C4-2B (cell line): ENCODE measurements around the gene PPM1E.

Experiments
- H3K27ac ChIP-seq: fragments of 450-650 bp; 2 replicates; pipeline ENCODE4 v1.5.1; 2017
- CTCF ChIP-seq: fragments of 450-650 bp; conservative IDR thresholded peaks from 2 replicates; pipeline ENCODE4 v1.5.1; 2017; ENCODE audit warnings: mild to moderate bottlenecking
- ZFX ChIP-seq: fragments of 450-650 bp; IDR thresholded peaks from 2 replicates; pipeline ENCODE4 v1.6.1; 2017

The PPM1E gene

GRCh38 chr17:58970609-58971450, 215.2 kb downstream of the PPM1E start:
- H3K27ac ChIP-seq: no peak overlapping the region
- TF ChIP-seq CTCF (no peak), ZFX (no peak)

DNA sequence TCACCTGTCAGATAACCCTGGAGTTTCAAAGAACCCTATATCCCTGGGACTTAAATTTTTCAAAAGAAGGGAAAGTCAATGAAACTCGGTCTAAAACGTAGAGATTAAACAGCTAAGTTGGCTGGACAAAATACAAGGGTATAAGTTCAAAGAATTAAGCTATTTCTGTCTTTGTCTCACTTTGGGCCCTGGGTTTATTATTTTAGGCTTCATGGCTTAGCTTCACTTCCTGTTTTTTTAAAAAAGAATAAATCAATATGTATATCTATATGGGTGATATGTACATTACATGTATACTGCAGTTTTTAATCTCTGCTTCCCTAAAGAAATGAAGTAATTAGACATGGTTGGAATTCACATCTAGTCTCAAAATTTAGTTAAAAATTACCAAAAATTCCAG, 218.7 kb downstream of the PPM1E start:
- TF ChIP-seq CTCF (no peak), ZFX (no peak)
- no peak overlapping the region for H3K27ac ChIP-seq

- no peak for TF ChIP-seq ZFX
- no peak for TF ChIP-seq CTCF
- no peak overlapping the region for H3K27ac ChIP-seq
These were observed 220.9 kb downstream of the PPM1E start for GRCh38 chr17:58976541-58976940.

DNA sequence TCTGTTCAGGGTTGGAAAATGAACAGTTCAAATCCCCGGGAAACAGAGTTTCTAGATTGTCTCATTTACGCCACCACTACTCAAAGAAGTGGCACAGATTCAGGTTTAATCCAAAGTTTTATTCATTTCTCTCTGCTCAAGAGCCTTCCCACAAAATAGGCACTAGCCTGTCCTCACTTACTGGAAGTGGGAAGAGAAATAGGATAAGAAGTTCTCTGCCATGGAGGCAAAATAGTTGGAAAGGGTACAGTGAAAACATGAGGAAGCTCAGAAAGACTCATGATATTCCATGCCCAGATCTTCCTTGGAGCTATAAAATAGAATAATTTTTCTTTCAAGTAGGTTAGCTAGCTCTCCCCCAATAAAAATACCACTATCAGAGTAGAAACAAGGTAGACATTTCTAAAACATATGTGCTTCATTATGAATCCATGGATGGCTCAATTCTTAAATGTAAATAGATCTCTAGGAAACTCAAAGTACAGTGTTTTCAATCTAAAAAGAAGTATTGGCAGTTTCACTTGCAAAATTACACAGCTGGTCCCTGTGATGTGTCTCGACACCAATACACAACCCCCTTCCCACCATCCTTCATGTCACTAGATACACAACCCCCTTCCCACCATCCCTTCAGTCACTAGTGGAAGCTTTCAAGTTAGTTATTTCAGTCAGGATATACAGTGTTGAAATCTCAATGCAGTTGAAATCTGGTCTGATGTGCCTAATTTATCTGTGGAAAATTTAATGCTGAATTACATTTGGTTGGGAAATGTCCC, 225.2 kb downstream of the PPM1E start:
- no peak for TF ChIP-seq CTCF
- TF ChIP-seq ZFX: no peak

DNA sequence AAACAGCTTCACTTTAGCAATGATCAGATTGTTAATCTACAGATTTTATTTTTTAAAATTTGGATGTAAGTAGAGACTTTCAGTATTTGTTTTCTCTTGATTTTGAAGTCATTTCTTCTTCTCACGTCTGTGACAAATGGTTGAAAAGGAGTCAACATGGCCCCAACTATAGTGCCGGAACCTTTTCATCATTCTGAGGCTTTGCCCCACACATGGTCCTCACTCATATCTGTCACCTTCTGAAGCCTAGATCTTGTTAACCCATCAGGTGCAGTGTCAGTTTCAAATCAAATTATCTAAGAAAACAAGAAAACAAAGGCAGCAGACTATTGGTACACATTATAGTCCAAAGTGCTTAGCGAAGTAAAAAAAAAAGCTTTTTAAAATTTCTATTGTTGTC, 227.0 kb downstream of the PPM1E start:
- TF ChIP-seq CTCF (no peak), ZFX (no peak)

More for the DNA sequence above, 225.2 kb downstream of the PPM1E start:
- H3K27ac ChIP-seq: no peak overlapping the region

DNA sequence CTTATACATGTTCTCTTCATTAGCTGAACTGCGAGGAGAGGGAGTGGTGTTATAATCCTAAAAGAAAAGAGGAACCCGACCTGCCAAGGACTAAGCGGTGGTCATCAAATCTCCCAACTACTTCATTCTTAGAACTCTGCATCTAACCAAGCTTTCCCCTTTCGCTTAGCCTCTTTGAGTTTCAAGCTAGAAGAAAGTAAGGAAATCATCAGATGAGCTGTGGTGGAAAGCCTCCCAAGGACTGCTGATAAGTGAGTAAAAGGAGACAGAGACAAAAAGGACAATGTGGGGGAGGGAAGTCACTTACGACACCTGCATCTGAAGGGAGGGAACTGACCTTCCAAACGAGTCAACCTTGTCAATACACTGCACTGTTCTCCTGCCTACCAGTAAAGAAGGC, 229.7 kb downstream of the PPM1E start:
- H3K27ac ChIP-seq: no peak overlapping the region

More for the DNA sequence above, 227.0 kb downstream of the PPM1E start:
- H3K27ac ChIP-seq: no peak overlapping the region

More for the DNA sequence above, 229.7 kb downstream of the PPM1E start:
- TF ChIP-seq ZFX (no peak), CTCF (no peak)
